ENCODE measurements around the gene STK39.

GRCh38 chr2:167950571-167950970 is 296.8 kb downstream of the STK39 start:
- TF ChIP-seq CTCF (IDR thresholded peaks at IDR 0.05; ENCODE audit: borderline replicate concordance, extremely low read depth, low read length, poor library complexity, severe bottlenecking) (no peak), EZH2 (IDR thresholded peaks at IDR 0.05; ENCODE audit: borderline replicate concordance, low read depth, low read length, severe bottlenecking) (no peak)
